ENCODE data around the gene PHIP.

DNA sequence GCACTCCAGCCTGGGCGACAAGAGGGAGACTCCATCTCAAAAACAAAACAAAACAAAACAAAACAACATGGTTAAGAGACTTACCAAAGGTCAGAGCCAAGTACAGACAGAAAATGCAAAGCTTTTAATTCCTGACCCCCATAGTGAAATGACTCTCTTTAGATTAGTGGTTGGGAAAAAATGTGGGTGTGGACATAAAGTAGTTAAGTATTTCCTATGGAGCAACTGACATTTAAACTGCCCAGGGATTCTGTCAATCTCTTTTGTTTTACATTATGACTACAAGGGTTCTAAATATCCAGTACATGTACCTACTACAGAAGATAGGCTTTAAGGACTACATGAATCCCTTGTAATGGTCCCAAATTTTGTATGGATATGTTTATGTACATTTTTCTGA, 135.6 kb downstream of the PHIP start:
- TF ChIP-seq, protein P1, sequence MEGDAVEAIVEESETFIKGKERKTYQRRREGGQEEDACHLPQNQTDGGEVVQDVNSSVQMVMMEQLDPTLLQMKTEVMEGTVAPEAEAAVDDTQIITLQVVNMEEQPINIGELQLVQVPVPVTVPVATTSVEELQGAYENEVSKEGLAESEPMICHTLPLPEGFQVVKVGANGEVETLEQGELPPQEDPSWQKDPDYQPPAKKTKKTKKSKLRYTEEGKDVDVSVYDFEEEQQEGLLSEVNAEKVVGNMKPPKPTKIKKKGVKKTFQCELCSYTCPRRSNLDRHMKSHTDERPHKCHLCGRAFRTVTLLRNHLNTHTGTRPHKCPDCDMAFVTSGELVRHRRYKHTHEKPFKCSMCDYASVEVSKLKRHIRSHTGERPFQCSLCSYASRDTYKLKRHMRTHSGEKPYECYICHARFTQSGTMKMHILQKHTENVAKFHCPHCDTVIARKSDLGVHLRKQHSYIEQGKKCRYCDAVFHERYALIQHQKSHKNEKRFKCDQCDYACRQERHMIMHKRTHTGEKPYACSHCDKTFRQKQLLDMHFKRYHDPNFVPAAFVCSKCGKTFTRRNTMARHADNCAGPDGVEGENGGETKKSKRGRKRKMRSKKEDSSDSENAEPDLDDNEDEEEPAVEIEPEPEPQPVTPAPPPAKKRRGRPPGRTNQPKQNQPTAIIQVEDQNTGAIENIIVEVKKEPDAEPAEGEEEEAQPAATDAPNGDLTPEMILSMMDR (conservative IDR thresholded peaks at IDR 0.05; ENCODE audit: low read depth in 2 of 2), result no peak
- TF ChIP-seq CREB1 (CRISPR knock-in tag; IDR thresholded peaks at IDR 0.05; ENCODE audit: low read depth), result no peak
- no peak for TF ChIP-seq EZH2 (IDR thresholded peaks at IDR 0.05; ENCODE audit: low read depth, unreplicated experiment)
- TF ChIP-seq, protein P2, sequence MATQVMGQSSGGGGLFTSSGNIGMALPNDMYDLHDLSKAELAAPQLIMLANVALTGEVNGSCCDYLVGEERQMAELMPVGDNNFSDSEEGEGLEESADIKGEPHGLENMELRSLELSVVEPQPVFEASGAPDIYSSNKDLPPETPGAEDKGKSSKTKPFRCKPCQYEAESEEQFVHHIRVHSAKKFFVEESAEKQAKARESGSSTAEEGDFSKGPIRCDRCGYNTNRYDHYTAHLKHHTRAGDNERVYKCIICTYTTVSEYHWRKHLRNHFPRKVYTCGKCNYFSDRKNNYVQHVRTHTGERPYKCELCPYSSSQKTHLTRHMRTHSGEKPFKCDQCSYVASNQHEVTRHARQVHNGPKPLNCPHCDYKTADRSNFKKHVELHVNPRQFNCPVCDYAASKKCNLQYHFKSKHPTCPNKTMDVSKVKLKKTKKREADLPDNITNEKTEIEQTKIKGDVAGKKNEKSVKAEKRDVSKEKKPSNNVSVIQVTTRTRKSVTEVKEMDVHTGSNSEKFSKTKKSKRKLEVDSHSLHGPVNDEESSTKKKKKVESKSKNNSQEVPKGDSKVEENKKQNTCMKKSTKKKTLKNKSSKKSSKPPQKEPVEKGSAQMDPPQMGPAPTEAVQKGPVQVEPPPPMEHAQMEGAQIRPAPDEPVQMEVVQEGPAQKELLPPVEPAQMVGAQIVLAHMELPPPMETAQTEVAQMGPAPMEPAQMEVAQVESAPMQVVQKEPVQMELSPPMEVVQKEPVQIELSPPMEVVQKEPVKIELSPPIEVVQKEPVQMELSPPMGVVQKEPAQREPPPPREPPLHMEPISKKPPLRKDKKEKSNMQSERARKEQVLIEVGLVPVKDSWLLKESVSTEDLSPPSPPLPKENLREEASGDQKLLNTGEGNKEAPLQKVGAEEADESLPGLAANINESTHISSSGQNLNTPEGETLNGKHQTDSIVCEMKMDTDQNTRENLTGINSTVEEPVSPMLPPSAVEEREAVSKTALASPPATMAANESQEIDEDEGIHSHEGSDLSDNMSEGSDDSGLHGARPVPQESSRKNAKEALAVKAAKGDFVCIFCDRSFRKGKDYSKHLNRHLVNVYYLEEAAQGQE (IDR thresholded peaks at IDR 0.05; ENCODE audit: unreplicated experiment), result no peak
- TF ChIP-seq POLR2AphosphoS5 (IDR thresholded peaks at IDR 0.05; ENCODE audit: low read depth), result no peak
- TF ChIP-seq EZH2phosphoT487 (IDR thresholded peaks at IDR 0.05; ENCODE audit: unreplicated experiment), result no peak
- TF ChIP-seq, protein P3, sequence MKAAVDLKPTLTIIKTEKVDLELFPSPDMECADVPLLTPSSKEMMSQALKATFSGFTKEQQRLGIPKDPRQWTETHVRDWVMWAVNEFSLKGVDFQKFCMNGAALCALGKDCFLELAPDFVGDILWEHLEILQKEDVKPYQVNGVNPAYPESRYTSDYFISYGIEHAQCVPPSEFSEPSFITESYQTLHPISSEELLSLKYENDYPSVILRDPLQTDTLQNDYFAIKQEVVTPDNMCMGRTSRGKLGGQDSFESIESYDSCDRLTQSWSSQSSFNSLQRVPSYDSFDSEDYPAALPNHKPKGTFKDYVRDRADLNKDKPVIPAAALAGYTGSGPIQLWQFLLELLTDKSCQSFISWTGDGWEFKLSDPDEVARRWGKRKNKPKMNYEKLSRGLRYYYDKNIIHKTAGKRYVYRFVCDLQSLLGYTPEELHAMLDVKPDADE (IDR thresholded peaks at IDR 0.05), result no peak
- no peak for TF ChIP-seq JUNB (IDR thresholded peaks at IDR 0.05; ENCODE audit: unreplicated experiment)
- no peak for TF ChIP-seq ZNF114 (CRISPR knock-in tag; IDR thresholded peaks at IDR 0.05)
